GM21390 (cell line): ENCODE results near the gene TOP3A.
"Not testable (repeated sequence)": the region's sequence is repeated elsewhere in the genome, so short reads cannot be mapped to it uniquely, and the experiment has no call there.

Source experiments
- ATAC-seq: cut with Tn5 transposase; IDR thresholded peaks from one replicate; pipeline ENCODE4 v1.9.1; 2021; ENCODE audit not compliant: unreplicated experiment

The TOP3A gene, protein sequence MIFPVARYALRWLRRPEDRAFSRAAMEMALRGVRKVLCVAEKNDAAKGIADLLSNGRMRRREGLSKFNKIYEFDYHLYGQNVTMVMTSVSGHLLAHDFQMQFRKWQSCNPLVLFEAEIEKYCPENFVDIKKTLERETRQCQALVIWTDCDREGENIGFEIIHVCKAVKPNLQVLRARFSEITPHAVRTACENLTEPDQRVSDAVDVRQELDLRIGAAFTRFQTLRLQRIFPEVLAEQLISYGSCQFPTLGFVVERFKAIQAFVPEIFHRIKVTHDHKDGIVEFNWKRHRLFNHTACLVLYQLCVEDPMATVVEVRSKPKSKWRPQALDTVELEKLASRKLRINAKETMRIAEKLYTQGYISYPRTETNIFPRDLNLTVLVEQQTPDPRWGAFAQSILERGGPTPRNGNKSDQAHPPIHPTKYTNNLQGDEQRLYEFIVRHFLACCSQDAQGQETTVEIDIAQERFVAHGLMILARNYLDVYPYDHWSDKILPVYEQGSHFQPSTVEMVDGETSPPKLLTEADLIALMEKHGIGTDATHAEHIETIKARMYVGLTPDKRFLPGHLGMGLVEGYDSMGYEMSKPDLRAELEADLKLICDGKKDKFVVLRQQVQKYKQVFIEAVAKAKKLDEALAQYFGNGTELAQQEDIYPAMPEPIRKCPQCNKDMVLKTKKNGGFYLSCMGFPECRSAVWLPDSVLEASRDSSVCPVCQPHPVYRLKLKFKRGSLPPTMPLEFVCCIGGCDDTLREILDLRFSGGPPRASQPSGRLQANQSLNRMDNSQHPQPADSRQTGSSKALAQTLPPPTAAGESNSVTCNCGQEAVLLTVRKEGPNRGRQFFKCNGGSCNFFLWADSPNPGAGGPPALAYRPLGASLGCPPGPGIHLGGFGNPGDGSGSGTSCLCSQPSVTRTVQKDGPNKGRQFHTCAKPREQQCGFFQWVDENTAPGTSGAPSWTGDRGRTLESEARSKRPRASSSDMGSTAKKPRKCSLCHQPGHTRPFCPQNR

DNA sequence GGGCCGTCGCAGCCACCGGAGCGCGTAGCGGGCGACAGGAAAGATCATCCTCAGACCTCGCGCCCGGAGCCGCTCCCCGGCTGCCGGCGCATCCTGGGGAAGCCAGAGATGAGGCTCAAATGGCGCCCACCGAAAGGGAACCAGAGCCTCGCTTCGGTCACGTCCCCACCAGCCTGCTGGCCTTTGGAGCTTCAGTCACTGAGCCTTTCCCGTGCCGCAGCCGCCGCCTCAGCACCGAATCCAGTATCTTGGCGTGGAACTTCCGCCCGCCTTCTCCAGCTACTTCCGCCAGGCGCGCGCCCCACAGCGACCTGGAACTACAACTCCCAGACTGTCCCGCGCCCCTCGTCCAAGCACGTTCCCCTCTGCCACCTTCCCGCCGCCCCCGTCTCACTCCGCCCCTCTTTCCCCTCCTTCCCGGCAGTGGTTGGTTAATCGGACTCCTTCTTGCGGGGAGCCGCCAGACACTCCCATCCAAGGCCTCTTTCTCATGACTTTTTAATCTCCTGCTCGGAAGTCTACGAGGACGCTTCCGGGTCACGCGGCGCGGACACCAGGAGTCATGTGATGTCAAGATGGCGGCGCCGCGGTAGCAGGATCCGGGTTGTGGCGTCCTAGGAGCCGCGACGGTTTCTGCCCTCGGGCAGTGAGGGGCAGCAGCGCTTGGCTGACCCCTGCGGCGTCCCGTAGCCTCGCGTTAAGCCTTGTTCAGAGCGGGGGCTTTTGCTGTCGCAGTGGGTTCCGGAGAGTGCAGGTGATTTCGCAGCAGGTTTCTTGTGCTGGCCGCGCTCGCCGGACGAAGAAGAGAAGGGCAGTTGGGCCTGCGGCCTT is at the start of gene TOP3A, which contains the start of gene SMCR8:
TSS of gene TOP3A (minus strand) at position 264 of the 831 bp plus-strand sequence. CDS start at position 48, 216 bp downstream.
TSS of gene SMCR8 (plus strand) at position 563 of the 831 bp plus-strand sequence. CDS start 497 bp downstream, outside the sequence.
- ATAC-seq, result peak; percentile 83

DNA sequence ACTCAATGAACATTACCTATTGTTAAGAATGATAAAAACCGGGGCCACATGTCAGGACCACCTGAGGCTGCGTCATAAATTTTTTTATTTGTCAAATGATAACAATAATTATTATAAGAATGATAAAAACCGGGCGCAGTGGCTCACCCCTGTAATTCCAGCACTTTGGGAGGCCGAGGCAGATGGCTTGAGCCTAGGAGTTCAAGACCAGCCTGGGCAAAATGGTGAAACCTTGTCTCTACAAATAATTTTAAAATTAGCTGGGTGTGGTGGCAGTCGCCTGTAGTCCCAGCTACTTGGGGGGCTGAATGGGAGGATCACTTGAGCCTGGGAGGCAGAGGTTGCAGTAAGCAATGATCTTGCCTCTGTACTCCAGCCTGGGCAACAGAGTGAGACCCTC is 49.4 kb upstream of the TOP3A start:
- ATAC-seq, result no peak

DNA sequence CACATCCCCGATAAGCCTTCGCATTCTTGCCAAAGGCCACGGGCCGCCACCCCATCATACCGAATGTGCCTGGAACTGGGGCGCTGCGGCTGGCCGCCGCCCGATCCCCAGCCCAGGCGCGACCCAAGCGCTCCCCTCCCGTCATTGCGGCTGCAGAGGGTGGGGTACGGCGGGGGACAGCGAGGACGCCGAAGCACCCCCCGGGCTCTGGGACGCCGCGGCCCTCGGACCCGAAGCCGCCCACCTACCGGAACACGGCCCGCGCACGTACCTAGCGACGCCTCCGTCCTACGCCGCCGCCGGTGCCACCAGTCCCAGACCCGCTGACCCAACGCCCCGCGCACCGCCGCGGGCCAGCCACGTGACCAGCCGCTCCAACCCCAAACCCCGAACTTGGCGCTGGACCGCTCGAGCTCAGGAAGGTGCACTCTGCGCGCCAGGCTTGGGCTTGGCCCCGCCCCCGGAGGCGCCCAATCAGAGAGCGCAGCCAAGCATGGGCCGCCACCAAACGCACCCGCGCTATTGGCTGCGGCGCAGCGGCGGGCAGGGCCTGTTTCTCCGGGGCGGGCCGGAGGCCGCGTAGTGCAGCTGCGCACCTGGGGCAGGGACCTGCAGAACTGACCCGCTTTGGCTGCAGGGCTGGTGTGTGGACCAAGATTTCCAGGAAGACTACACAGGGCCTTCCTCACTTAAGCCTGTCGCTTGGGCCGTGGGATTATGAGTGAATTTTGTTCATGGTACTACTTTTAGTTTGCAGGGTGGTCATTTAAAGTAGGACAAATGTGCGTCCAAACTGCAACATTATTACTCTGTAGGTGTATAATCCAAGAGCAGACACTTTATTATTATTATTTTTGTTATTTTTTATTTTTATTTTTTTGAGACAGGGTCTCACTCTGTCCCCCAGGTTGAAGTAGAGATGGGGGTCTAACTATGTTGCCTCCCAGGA is 48.6 kb upstream of the TOP3A start, which contains the start of gene SHMT1:
TSS of gene SHMT1 (minus strand) at position 450 of the 949 bp plus-strand sequence. CDS start 7,569 bp downstream, outside the sequence.
- peak; percentile 96 for ATAC-seq

DNA sequence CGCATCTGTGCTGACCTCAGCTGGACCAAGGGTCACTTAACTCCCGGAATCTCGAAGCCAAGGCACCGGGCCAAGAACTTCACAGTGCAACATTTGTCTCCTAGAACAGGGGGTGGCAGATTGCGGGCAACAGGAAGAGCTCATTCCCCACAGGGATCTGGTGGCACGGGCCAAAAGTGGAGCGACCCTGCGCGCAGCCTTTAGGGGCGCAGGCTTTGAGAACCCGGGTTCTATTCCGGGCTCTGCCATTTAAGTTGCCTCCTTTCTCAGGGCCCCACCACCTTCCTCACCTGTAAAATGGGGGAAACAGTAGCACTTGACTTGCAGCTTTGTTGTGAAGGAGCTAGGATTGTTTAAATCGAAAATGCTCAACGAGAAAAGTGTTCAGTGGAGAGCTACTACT is 47.9 kb upstream of the TOP3A start:
- ATAC-seq, result no peak

DNA sequence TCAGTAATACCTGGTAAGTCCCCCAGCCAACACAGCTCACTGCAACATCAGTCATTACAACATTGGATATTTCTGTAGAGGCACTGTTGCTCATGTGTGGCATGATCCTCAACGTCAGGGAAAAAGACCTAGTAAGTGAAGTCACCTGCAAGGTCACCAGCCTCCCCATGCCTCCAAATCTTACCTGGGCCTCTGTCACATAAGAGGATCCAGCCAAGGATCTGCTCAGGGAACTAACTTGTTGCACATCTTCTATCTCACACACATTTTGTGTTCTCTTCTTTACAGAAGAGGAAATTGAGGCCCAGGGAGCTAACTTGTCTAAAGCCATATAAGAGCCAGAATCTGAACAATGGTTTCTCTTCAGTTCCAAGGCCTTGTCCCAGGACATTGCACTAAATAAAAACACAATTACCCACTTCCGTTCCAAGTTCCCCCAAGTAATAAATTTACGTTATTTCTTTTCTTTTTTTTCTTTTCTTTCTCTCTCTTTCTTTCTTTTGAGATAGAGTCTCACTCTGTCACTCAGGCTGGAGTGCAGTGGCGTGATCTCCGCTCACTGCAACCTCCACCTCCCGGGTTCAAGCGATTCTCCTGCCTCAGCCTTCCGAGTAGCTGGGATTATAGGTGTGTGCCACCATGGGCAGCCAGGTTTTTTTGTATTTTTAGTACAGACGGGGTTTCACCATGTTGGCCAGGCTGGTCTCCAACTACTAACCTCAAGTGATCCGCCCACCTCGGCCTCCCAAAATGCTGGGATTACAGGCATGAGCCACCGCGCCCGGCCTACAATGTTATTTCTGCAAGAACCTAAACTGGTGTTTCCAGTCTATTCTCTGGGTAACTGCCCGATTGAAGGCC is 47.3 kb upstream of the TOP3A start:
- ATAC-seq, result no peak

DNA sequence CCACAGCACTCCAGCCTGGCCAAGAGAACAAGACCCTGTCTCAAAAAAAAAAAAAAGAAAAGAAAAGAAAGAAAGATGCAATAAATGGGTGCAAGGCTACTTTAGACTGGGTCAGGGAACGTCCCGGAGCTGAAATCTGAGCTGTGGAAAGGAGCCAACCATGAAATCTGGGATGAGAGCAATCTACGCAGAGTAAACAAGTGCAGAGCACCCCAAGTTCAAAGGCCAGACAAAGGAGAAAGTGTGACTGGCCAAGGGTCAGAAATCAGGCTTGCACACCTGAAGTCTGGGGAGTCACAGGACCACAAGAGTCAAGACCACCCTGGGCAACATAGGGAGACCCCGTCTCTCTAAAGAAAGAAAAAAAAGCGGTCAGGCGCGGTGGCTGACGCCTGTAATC is 45.7 kb upstream of the TOP3A start:
- ATAC-seq, result no peak

DNA sequence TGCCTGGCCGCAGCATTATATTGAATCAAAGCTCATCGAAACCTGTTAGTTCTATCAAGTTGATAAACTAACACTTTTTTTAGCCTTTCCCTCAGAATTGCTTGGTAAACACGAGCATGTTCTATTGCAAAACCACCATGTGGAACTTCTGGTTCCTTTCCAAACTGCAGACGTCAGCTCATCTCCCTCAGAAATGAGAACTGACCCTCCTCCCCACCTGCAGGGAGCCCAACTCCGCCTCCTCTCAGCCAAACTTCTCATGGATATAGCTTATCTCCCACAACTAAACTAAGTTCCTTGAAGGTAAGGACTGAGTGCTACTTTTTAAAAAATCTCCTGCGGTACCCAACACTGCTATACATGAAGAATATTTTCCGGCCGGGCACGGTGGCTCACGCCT is 41.8 kb upstream of the TOP3A start:
- no peak for ATAC-seq

DNA sequence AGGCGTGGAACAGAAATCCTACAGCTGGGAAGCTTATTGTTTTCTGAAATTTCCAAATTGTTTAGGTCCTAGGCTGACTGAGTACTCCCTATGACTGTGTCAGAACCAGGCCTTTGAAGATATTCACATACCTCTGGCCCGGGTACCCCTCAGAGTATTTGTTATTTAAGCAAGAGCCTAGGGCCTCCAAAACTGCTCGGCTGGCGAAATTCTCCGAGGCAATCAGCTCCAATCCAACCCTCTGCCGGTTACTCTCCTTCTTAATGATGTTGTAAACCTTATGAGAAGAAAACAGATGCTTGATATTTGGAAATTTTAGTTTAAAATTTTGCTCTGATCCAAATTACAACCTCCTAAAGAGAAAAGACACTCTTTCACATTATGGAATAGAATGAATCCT is 38.7 kb upstream of the TOP3A start:
- ATAC-seq, result no peak

DNA sequence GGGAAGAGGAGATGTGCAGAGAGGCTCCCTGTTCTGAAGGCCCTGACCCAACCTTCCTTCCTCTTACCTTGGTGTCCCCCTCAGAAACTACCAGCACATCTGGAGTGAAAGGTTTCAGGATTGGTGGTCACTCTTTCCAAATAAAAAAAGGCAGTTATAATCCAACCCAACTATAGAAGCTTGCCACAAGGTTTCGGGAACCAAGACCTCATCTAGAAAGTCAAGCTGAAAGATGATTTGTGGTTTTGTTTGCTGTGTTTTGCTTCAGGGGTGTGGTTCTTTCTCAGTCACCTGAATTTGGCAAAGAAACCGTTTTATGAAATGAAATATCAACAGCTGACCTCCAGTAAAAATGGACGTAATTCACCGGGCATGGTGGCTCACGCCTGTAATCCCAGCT is 29.2 kb upstream of the TOP3A start:
- no peak for ATAC-seq

DNA sequence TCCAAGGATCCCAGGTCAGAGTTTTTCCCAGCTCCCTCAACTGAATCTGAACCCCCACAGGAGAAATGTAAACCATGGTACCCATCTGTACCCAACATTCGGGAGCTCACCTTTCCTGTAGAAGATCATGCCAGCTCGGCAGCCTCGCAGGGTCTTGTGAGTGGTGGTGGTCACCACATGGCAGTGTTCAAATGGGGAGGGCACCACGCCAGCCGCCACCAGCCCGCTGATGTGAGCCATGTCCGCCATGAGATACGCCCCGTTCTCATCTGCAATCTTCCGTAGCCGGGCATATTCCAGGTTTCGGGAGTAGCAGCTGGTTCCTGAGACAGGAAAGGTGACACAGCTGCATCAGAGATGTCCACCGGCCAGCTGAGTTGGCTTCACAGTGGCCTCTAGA is 25.1 kb upstream of the TOP3A start:
- ATAC-seq, result no peak

DNA sequence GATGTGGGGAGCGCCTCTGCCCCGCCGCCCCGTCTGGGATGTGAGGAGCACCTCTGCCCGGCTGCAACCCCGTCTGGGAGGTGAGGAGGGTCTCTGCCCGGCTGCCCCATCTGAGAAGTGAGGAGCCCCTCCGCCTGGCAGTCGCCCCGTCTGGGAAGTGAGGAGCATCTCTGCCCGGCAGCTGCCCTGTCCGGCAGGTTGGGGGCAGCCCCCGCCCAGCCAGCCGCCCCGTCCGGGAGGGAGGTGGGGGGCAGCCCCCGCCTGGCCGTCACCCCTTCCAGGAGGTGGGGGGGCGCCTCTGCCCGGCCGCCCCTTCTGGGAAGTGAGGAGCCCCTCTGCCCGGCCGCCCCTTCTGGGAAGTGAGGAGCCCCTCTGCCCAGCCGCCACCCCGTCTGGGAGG is 23.4 kb upstream of the TOP3A start:
- not testable (repeated sequence) for ATAC-seq

DNA sequence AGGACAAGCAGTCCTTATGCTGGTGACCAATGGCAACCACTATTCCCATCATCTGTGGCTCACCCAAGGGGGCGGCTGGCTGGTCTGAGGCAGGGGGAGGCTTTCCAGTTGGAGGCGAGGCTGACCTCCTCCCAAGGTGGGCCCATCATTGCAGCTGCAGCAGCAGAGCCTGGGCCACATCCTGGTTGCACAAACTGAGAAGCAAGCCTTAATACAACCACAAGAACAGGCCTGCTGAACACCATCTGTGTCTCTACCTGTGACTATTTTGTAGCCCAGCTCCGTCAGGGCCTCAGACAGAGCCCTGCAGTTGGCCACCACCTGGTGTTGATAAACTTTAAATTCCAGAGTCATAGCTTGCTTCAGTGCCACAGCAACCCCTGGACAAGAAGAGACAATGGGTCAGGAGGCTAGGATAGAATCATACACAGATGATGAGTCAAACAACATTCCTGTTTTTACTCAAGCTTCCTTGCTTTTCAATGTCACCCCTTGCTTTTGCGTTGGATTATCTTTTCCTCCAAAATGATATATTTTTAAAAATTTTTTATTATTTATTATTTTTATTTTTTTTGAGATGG is 18.2 kb upstream of the TOP3A start:
- ATAC-seq, result no peak

DNA sequence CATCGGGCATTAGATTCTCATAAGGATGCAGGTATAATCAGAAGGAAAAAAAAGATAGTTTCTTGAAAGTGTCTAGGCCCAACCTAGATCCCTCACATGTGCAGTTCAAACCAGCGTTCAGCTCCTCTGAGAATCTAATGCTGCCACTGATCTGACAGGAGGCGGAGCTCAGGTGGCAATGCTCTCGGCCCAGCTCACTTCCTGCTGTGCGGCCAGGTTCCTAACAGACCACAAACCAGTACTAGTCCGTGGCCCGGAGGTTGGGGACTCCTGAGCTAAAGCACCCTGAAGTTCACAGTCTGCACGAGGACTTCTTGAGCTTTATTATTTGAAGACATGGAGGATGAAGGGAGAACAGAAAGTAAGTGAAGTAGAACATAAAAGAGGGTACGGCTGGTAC is 17.1 kb upstream of the TOP3A start:
- ATAC-seq, result no peak

DNA sequence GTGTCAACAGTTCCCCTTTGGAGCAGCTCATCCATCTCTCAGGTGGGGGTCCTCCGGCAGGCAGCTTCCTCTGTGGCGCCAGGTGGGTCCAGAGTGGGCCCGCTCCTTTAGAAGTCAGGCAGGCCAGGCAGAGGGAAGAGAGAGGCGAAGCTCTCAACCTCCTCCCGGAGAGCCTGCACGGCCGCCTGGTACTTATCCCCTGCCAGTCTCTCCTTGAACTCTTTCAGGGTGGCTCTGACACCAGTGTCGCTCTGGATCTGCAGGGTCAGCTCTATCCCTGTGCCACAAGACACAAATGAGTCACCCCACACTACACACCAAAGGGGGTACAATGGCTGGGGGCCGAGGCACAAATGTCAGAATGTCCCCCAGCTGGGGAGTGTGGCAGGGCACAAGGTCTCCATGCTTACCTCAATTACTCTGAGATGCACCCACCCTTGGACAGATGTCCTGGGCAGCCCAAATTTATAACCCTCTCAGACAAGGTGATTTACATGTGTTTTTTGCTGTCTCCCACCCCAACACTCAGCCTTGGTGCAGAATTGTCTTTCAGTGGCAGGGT is 13.9 kb upstream of the TOP3A start:
- no peak for ATAC-seq

DNA sequence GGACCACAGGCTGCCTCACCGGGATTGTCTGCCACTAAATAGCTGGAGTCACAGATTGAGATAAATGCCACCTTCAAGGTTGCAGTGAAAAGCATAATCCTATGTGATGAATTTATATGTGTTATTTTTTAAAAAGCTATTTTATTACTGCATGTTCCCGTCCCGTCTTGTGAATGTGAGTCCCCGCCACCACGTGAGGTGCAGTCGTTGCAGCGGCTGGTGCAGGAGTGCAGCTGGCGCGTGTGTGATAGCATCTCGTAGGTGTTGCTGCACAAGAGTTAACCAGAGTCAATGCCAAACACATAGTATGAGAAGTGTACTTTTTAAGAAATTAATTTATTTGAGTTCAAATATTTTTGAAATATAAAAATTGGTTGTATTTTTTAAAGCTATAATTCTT is 12.8 kb upstream of the TOP3A start:
- ATAC-seq, result no peak

DNA sequence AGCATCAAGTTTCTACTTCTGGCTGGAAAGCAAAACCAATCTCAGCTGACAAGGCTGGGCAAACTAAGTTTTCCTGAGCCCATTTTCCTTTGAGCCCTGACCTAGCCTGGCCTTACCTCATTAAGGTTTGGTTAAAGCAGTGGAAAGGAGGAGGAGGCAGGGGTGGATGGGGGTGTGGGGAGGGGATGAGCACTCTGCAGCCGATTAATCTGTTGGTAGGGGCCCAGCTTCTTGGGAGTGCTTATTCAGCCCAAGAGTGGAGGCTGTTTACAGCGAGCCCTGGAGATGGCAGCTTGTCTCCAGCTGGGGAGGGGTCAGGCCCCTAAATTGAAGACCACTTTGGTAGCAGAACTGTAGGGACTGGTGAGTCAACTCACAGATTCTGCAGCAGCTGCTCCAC is 12.3 kb upstream of the TOP3A start:
- ATAC-seq, result no peak

DNA sequence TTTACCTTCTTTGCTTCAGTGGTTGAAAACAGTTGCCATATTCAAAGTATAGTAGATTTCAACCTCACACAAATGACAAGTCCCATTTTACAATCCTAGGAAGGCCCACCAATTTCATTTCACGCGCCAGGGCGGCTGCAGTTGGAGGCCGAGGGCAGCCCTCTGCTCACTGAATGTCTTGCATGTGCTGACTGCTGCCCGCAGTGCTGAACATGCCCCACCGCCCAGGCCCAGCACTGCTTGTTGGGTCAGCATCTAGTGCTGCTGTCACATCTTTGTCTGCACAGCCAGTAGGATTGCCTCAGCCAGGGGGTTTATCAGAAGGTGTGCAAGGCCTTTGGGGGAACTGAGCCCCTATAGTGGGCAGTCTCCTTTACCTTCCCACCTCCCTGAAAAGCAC is 11.8 kb upstream of the TOP3A start:
- no peak for ATAC-seq

DNA sequence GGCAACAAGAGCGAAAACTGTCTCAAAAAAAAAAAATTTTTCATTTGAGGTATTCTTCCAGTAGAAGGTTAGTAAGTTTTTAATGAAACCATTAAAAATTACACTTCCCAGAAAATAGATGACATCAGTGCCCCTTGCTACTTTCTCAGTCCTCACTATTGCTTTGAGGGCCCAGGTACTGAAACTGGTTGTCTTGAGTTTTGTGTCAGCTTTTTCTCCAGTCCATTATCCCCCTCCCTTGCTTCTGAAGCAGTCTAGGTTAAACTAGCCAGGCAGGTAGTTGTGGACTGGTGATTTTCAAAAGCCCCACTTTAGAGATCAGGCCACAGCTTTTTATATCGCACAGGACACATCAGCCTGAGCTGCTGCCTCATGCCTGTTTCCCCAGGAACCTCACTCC is 11.2 kb upstream of the TOP3A start:
- ATAC-seq, result no peak
